ENCODE results near the gene AUTS2. TPM values are rescaled to one million over a fixed set of nuclear protein-coding genes. Genes with fewer than 3 reads are reported as not detected.

AUTS2 gene
- total RNA-seq (2014; rRNA removed; shearing (Covaris generic)): 21.9 and 30.1 TPM in 2 replicates

DNA sequence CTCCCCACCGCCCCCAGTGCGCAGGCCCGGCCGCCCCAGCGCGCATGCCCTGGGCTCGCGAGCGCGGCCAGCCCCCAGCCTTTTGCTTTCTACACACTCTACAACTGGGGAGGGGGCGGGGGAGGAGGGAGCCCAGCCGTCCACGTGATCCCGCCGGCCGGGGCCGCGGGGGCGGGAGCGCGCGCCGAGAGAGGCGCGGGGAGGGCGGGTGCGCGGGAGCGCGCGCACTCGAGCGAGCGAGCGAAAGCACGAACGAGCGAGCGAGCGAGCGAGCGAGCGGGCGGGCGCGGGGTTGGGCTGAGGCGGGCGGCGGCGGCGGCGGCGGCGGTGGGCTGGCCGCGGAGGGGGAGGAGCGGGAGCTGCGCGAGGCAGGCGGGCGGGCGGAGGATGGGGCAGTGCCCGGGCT lies at the start of gene AUTS2:
AUTS2 (plus strand) TSS at position 395 of the 406 bp plus-strand sequence. CDS start 1,179 bp downstream, outside the sequence.
- Histone ChIP-seq H3K9me3 (replicated peaks) (no peaks in the 10 kb centered on the region), H3K36me3 (no peaks in the 10 kb centered on the region), H3K27ac (peak within 1 kb of the TSS; percentile 83), H3K27me3 (no peaks in the 10 kb centered on the region), H3K4me1 (peaks cover 7% of the 10 kb centered on the region), H3K4me3 (peak within 1 kb of the TSS; percentile 79)
- DNase-seq: peak; percentile 90 to 95

DNA sequence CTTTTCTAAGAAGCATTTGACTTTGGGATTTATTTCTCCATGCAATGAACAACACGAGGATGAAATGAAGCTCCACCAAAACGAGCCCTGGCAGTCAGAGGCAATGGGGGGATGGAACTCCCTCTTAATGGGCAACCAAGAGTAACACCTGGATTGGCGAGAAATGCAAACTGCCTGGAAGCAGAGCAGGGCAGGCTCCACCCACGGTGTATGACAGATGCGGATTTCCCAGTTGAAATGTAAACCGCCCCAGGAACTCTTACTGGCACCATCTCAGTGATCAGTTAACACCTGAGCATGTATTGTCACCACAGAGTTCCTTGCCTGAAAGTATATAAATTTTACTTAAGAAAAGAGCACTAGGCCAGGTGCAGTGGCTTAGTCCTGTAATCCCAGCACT lies 47.3 kb upstream of the AUTS2 start:
- Histone ChIP-seq H3K4me1 (no peaks in the 10 kb centered on the region), H3K27me3 (no peaks in the 10 kb centered on the region), H3K9me3 (replicated peaks) (no peaks in the 10 kb centered on the region), H3K27ac (no peak overlapping the region), H3K36me3 (no peaks in the 10 kb centered on the region), H3K4me3 (no peak overlapping the region)
- DNase-seq: no peak

DNA sequence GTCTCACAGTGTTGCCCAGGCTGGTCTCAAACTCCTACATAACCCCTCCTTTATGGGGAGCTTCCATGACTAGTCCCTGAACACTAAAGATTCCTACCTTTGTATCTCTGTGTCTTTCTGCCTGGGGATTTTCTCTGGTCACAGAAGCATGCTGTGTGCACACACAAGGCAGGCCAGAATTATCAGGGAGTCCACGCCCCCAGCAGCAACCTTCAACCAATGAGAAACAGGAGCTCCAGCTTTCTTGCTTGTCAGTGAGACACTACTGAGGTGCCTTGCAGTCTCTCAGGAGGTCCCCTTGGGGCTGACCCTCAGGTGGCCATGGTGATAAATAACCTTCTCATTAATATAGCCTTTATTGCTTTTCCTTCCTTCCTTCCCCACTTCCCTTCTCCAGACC lies 45.1 kb upstream of the AUTS2 start:
- Histone ChIP-seq H3K36me3 (no peaks in the 10 kb centered on the region), H3K27ac (no peak overlapping the region), H3K4me3 (no peak overlapping the region), H3K4me1 (no peaks in the 10 kb centered on the region), H3K27me3 (no peaks in the 10 kb centered on the region), H3K9me3 (replicated peaks) (no peaks in the 10 kb centered on the region)
- no peak for DNase-seq

DNA sequence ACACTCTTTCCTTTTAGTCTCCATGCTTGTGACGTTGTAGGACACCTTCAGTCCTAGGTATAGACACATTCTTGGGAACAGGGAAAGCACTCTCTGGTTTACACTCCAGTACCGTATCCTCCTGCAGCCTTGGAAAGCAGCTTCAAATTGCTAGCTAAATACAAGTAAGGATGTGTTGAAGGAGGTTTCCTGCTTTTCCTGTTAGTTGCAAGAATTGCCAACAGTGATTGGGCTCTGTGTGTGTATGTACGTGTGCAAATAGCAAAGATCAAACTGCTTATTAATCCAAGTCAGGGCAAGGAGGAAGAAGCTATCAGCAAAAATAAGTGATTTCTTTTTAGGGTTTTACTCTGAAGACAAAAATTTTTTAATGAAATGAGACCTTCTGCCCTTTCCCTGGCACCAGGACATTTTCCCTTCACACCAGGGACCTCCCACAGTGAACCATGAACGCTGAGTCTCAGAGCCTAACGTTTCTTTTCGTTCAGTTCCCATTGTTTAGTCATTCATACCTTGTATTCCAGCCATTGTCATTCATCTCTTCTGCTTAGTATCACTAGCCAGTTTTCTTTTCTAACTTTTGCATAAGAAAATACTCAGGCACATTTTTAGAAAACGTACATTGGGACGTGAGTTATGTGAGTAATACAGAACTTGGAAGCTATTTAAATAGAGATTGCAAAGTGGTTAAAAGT lies 36.9 kb upstream of the AUTS2 start:
- no peaks in the 10 kb centered on the region for H3K36me3 ChIP-seq
- H3K9me3 ChIP-seq (replicated peaks): no peaks in the 10 kb centered on the region
- no peak overlapping the region for H3K27ac ChIP-seq
- DNase-seq: no peak
- peaks cover 2% of the 10 kb centered on the region; the same call in 1 of the 2 replicates for H3K4me1 ChIP-seq
- H3K4me3 ChIP-seq: no peak overlapping the region
- no peaks in the 10 kb centered on the region for H3K27me3 ChIP-seq

DNA sequence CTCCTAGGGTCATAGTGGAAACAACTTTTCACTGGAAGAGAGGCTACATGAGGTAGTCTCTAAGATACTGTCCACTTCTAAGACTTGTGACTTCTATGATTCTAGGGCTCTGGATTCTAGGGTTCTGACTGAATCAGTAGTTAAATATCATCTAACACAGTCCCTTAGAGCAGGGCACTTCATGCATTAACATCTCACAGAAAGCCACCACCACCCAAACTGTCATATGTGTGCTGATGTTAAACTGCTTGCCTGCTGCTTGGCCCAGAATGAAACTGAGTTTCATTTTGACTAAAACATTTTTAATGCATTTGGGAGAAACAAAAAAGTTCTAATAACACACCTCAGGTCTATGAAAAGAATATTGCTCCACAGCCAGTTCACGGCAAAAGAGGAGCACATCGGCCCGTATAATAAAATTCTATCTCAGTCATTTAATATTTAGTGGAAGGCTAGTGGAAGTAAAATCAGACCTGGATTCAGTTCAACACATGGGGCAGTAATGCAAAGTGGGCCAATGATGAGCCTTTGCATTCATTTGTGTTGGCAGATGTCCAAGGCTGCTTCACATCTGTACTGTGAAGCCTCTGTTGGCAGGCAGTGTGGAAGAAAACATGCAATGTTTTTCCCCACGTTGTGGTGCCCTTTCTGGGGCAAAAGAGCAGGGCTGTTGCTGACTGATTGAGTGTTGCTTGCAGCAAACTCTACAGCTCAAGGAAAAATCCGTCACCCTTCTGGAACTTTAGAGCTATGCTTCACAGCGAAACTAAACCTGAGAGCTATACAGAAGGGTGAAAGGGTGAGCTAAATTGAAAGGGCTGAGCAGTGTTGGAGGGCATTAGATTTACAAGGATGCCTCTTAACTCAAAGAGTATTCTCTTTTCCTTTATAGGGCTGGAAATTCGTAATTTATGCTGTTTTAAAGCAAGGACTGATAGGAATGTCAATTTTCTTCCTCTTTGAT lies 33.5 kb upstream of the AUTS2 start:
- DNase-seq: peak; percentile 66 to 87
- no peak overlapping the region for H3K4me3 ChIP-seq
- H3K27ac ChIP-seq: no peak overlapping the region
- peaks cover 4% of the 10 kb centered on the region; the same call in 1 of the 2 replicates for H3K27me3 ChIP-seq
- H3K36me3 ChIP-seq: no peaks in the 10 kb centered on the region
- peaks cover 2% of the 10 kb centered on the region; the same call in 1 of the 2 replicates for H3K4me1 ChIP-seq
- no peaks in the 10 kb centered on the region for H3K9me3 ChIP-seq (replicated peaks)

DNA sequence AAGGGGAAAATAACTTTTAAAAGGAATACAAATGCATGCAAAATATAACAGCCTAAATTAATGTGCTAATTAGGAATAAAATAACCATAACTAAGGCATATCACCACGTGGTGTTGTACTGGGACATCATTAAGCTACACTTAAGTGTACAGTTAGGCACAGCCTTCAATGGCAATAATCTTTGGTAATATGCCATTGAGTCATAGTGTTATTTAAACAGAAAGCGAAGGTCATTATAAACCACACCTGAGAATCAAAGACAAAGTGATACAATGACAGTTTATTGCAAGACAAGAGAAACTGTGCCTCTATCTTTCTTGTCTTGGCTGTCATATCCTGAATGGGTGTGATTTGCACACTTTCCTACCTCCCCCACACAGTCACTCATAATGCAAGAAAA lies 30.5 kb upstream of the AUTS2 start:
- H3K9me3 ChIP-seq (replicated peaks): no peaks in the 10 kb centered on the region
- H3K27ac ChIP-seq: no peak overlapping the region
- DNase-seq: no peak
- H3K36me3 ChIP-seq: no peaks in the 10 kb centered on the region
- peaks cover 2% of the 10 kb centered on the region; the same call in 1 of the 2 replicates for H3K4me1 ChIP-seq
- H3K4me3 ChIP-seq: no peak overlapping the region
- H3K27me3 ChIP-seq: peaks cover 9% of the 10 kb centered on the region

DNA sequence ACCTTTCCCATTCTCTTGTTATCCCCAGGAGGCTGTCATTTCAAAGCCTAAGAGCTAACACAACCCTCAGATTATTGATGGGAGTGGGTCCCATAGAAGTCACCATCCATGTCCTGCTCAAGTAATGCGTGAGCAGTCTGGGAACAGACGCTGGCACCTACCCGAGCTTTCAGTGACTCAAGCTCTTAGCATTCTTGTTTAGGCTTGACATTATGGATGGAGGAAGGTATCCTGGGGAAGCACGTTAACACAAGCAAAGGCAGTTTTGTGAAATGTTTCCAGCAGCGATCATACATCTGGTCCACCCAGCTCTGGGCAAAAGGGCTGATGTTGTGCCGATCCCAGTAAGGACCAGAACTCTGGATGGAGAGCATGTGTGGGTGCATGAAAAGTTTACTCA lies 30.0 kb upstream of the AUTS2 start:
- Histone ChIP-seq H3K9me3 (replicated peaks) (no peaks in the 10 kb centered on the region), H3K27ac (no peak overlapping the region), H3K27me3 (peaks cover 9% of the 10 kb centered on the region), H3K4me1 (peaks cover 2% of the 10 kb centered on the region; the same call in 1 of the 2 replicates), H3K4me3 (no peak overlapping the region), H3K36me3 (no peaks in the 10 kb centered on the region)
- no peak for DNase-seq

DNA sequence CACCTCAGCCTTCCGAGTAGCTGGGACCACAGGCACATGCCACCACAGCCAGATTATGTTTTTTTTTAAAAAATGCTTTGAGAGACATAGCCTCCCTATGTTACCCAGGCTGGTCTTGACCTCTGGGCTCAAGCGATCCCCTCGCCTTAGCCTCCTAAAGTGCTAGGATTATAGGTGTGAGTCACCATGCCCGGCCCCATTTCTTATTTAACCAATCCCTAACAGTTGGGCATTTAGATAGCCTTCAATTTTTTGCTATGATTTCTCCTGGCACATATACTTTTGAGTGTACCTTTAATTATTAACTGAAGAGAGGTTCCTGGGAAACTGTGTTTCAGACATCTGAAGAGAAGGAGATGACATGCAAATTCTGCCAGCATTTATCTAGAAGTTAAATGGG lies 22.6 kb upstream of the AUTS2 start:
- Histone ChIP-seq H3K9me3 (replicated peaks) (no peaks in the 10 kb centered on the region), H3K27me3 (peaks cover 5% of the 10 kb centered on the region; the same call in 1 of the 2 replicates), H3K4me1 (no peaks in the 10 kb centered on the region), H3K27ac (no peak overlapping the region), H3K36me3 (no peaks in the 10 kb centered on the region), H3K4me3 (no peak overlapping the region)
- DNase-seq: peak in 1 of 2 experiments; percentile 34

DNA sequence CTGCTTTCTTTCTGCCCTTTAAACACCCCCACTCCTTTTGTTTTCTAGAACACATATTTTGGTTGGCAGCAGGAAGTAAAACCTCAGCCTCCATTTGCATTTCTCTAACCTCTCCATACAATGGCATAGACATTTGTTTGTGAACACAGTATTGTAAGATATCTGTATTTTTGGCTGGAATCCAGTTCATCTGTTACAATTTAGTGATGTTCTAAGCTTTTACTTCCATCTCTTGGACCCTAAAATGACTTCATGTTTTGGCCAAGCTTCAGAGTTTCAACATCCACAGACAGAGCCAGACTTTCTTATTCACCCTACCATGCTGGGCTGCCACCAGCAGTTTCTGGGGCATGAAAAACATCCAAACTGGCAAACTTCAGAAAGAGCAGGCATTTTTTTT lies 21.1 kb upstream of the AUTS2 start:
- Histone ChIP-seq H3K27ac (no peak overlapping the region), H3K4me1 (no peaks in the 10 kb centered on the region)
- DNase-seq: no peak

DNA sequence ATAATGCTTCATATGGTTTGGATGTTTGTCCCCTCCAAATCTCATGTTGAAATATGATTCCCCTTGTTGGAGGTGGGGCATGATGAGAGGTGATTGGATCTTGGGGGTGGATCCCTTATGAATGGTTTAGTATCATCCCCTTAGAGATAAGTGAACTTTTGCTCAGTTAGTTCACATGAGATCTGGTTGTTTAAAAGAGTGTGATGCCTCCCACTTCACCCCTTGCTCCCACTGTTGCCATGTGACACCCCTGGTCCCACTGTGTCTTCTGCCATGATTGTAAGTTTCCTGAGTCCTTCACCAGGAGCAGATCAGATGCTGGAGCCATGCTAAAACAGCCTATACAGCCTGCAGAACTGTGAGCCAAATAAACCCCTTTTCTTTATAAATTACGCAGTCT lies 13.1 kb upstream of the AUTS2 start:
- Histone ChIP-seq H3K27ac (no peak overlapping the region), H3K4me1 (peaks cover 7% of the 10 kb centered on the region), H3K27me3 (no peaks in the 10 kb centered on the region), H3K36me3 (no peaks in the 10 kb centered on the region), H3K9me3 (replicated peaks) (no peaks in the 10 kb centered on the region), H3K4me3 (no peak overlapping the region)
- no peak for DNase-seq

More for the DNA sequence above, 21.1 kb upstream of the AUTS2 start:
- Histone ChIP-seq H3K4me3 (no peak overlapping the region), H3K27me3 (no peaks in the 10 kb centered on the region), H3K9me3 (replicated peaks) (no peaks in the 10 kb centered on the region), H3K36me3 (no peaks in the 10 kb centered on the region)

DNA sequence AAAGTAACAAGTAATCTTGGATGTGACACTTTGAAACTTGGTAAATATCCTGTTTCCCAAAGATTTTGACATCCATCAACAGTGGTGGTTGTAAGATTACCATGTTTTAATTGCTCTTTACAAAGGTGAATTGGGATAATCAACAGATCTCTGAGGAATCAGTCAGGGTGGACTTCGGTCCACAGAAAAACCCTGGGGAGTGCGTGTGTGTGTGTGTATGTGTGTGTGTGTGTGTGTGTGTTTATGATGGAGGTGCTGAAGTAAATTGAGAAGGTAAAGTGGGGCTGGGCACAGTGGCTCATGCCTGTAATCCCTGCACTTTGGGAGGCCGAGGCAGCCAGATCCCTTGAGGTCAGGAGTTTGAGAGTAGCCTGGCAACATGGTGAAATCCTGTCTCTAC lies 12.0 kb upstream of the AUTS2 start:
- no peak overlapping the region for H3K27ac ChIP-seq
- H3K4me1 ChIP-seq: peaks cover 7% of the 10 kb centered on the region
- no peaks in the 10 kb centered on the region for H3K27me3 ChIP-seq
- no peak overlapping the region for H3K4me3 ChIP-seq
- no peaks in the 10 kb centered on the region for H3K9me3 ChIP-seq (replicated peaks)
- no peak for DNase-seq
- H3K36me3 ChIP-seq: no peaks in the 10 kb centered on the region

DNA sequence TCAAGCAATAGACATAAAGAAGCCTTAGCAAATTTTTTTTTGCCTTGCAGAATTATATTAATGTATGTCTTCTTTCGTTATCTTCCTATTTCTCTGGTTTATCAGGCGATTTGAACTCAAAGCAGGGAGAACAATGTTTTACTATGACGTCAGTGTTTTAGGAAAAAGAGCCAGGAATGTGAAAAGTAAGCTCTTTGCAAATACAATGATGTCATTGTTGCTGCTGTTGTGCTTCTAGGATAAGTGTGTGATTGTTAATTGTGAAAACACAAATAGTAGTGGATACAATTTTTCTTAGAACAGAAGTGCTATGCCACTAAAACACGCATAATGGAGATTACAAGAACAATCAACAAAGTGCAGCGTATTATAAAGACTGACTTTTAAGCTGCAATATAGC lies 9.5 kb upstream of the AUTS2 start:
- no peaks in the 10 kb centered on the region for H3K36me3 ChIP-seq
- peak in 1 of 2 experiments; percentile 40 for DNase-seq
- H3K9me3 ChIP-seq (replicated peaks): no peaks in the 10 kb centered on the region

DNA sequence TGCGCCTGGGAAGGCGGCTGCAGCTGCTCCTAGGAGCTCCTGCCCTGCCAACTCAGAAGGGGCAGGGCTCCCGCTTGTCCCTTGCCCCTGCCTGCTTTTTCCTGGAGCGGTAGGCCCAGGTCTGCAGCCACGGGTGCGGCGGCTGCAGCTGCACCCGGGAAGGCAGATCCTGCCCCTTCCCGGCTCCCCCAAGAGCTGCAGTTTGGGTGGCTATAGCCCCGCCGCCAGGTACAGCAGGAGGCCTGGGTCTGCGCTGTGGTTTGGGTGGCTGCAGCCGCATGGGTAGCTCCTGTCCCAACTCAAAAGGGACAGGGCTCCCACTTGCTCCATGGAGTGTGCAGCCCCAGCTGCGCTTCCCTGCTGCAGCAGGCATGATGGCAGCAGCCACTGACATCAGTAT lies 6.5 kb upstream of the AUTS2 start:
- H3K4me3 ChIP-seq: no peak overlapping the region
- H3K27ac ChIP-seq: no peak overlapping the region
- DNase-seq: no peak
- H3K27me3 ChIP-seq: no peaks in the 10 kb centered on the region
- H3K9me3 ChIP-seq (replicated peaks): no peaks in the 10 kb centered on the region
- H3K4me1 ChIP-seq: peaks cover 7% of the 10 kb centered on the region
- no peaks in the 10 kb centered on the region for H3K36me3 ChIP-seq

More for the DNA sequence above, 9.5 kb upstream of the AUTS2 start:
- Histone ChIP-seq H3K27ac (no peak overlapping the region), H3K4me3 (no peak overlapping the region), H3K27me3 (no peaks in the 10 kb centered on the region), H3K4me1 (peaks cover 7% of the 10 kb centered on the region)

DNA sequence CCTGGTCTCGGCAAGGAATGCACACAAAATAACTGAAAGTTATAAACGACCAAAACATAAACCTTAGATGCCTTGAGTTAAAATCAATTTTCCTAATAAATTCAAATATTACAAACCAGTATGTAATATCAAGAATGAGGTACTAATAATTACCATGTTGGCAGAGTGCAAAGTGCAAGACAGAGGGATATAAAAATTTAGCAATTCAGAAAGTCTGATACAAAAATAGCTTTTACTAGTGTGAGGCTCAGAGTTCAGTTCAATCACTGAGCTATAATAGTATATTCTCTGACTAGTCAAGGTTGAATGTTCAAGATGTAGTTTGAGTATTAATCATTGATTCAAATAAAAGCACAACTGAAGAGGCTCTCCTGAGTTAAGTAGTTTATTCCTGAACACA lies 4.8 kb upstream of the AUTS2 start:
- Histone ChIP-seq H3K9me3 (replicated peaks) (no peaks in the 10 kb centered on the region), H3K36me3 (no peaks in the 10 kb centered on the region), H3K4me3 (no peak overlapping the region), H3K27me3 (no peaks in the 10 kb centered on the region), H3K27ac (no peak overlapping the region), H3K4me1 (peaks cover 7% of the 10 kb centered on the region)
- no peak for DNase-seq

DNA sequence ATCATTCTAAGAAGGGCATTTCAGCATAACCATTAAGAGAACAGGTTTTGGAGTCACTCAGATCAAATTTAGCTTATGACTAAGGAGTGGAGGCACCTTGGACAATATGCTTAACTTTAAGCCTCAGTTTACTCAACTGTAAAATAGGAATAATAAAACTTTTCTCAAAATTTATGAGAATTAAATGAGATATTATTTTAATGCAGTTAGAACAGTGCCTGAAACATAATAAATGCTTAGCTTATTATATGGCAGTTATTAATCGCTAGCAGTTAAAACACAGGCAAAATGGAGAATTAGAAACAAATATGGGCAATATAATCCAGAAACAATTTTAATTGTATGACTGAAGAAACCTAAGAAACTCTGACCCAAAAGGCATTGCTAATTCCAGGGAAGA lies 2.9 kb upstream of the AUTS2 start:
- Histone ChIP-seq H3K27ac (no peak overlapping the region), H3K4me3 (no peak overlapping the region)

More for the DNA sequence above, 2.9 kb upstream of the AUTS2 start:
- Histone ChIP-seq H3K27me3 (no peaks in the 10 kb centered on the region), H3K4me1 (no peaks in the 10 kb centered on the region), H3K36me3 (no peaks in the 10 kb centered on the region), H3K9me3 (replicated peaks) (no peaks in the 10 kb centered on the region)
- DNase-seq: no peak

All from SJCRH30 (cell line).